Smooth muscle cell (in vitro differentiated cells): ENCODE results near the gene KCNG2. TPM values are rescaled to one million over a fixed set of nuclear protein-coding genes. Genes with fewer than 3 reads are reported as not detected.

ENCODE experiments used
- DNase-seq: peaks from one replicate; lab custom pipeline; 2025; ENCODE audit not compliant: unreplicated experiment; lab: John Stamatoyannopoulos, UW
- H2AFZ ChIP-seq: fragments of 200-600 bp; sonication (generic); 2 replicates; pipeline ENCODE4 v1.6.0; 2016; ENCODE audit warnings: antibody characterized with exemption, low read depth, mild to moderate bottlenecking
- H3F3A ChIP-seq: fragments of 200-600 bp; sonication (generic); 2 replicates; pipeline ENCODE4 v1.6.0; 2017; ENCODE audit warnings: antibody characterized with exemption, low read depth
- H3K27ac ChIP-seq: fragments of 200-600 bp; sonication (generic); 2 replicates; pipeline ENCODE4 v1.5.1; 2016; ENCODE audit warnings: low read depth, mild to moderate bottlenecking
- H3K27me3 ChIP-seq: fragments of 200-600 bp; sonication (generic); 2 replicates; pipeline ENCODE4 v1.6.1; 2016; ENCODE audit warnings: low read depth, mild to moderate bottlenecking
- H3K36me3 ChIP-seq: fragments of 200-600 bp; sonication (generic); 2 replicates; pipeline ENCODE4 v1.5.1; 2016; ENCODE audit warnings: low read depth
- H3K4me1 ChIP-seq: fragments of 200-600 bp; sonication (generic); 2 replicates; pipeline ENCODE4 v1.5.1; 2016; ENCODE audit warnings: low read depth
- H3K4me2 ChIP-seq: fragments of 200-600 bp; sonication (generic); 2 replicates; pipeline ENCODE4 v1.6.0; 2016; ENCODE audit warnings: mild to moderate bottlenecking
- H3K4me3 ChIP-seq: fragments of 200-600 bp; sonication (generic); 2 replicates; pipeline ENCODE4 v1.5.1; 2016; ENCODE audit warnings: mild to moderate bottlenecking
- H3K79me2 ChIP-seq: fragments of 200-600 bp; sonication (generic); 2 replicates; pipeline ENCODE4 v1.6.0; 2016; ENCODE audit warnings: low read depth, mild to moderate bottlenecking
- H3K9ac ChIP-seq: fragments of 200-600 bp; sonication (generic); 2 replicates; pipeline ENCODE4 v1.6.0; 2016; ENCODE audit warnings: low read depth
- H3K9me3 ChIP-seq: fragments of 200-600 bp; sonication (generic); replicated peaks from 2 replicates; pipeline ENCODE4 v1.5.1; 2016; ENCODE audit warnings: low read depth
- H4K20me1 ChIP-seq: fragments of 200-600 bp; sonication (generic); 2 replicates; pipeline ENCODE4 v1.6.0; 2016; ENCODE audit warnings: low read depth
- WGBS: methylation state at CpG from one replicate; pipeline ENCODE4 v1.1.7; 2016; ENCODE audit warnings: low lambda C conversion rate; 5-methylcytosine and 5-hydroxymethylcytosine counted together
- polyA plus RNA-seq: library from polyadenylated mRNA; unstranded; fragments of >200 nt; fragmentation: Nextera tagmentation; extraction: Ambion mirVana; gene quantifications from 2 replicates; pipeline ENCODE4 v1.2.1, GENCODE V29; 2016
- total RNA-seq: library from RNA; depleted of rRNA; stranded (reverse); fragments of >200 nt; gene quantifications from 2 replicates; pipeline ENCODE4 v1.2.3, GENCODE V29; 2014
- TF ChIP-seq, protein P1 (sequence below): fragments of 200-600 bp; sonication (generic); IDR thresholded peaks from 2 replicates; pipeline ENCODE4 v1.5.1; 2017; ENCODE audit warnings: borderline replicate concordance, mild to moderate bottlenecking, antibody characterized with exemption; ENCODE audit not compliant: insufficient read depth, poor library complexity, severe bottlenecking

Gene KCNG2
- total and polyA plus RNA-seq, 2 experiments from 2014 or later = 0.17 TPM; not detected in 1

DNA sequence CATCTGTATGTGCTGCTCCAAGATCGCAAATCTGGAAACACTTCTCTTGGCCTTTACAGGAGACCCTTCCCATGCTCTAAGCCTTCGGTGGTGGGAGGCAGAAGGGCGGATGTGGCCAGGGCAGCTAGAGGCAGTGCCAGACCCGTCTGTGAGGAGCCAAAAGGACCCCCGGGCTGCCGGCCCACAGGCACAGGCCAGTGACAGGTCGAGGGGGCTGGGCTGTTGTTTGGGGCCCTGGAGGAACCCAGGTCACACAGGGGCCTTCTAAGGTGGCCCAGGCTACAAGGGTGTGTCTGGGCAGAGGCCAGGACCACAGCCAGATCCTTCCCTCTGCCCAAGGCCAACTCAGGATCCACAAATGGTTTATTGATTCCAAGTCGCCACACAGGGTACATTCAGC is 104.3 kb downstream of the KCNG2 start:
- TF ChIP-seq, protein P1, sequence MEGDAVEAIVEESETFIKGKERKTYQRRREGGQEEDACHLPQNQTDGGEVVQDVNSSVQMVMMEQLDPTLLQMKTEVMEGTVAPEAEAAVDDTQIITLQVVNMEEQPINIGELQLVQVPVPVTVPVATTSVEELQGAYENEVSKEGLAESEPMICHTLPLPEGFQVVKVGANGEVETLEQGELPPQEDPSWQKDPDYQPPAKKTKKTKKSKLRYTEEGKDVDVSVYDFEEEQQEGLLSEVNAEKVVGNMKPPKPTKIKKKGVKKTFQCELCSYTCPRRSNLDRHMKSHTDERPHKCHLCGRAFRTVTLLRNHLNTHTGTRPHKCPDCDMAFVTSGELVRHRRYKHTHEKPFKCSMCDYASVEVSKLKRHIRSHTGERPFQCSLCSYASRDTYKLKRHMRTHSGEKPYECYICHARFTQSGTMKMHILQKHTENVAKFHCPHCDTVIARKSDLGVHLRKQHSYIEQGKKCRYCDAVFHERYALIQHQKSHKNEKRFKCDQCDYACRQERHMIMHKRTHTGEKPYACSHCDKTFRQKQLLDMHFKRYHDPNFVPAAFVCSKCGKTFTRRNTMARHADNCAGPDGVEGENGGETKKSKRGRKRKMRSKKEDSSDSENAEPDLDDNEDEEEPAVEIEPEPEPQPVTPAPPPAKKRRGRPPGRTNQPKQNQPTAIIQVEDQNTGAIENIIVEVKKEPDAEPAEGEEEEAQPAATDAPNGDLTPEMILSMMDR = no peak
- H3K4me2 ChIP-seq = no peak overlapping the region
- no peaks in the 10 kb centered on the region for H3K36me3 ChIP-seq
- H3K9ac ChIP-seq = no peak overlapping the region
- H3K79me2 ChIP-seq = no peaks in the 10 kb centered on the region
- H3K4me3 ChIP-seq = no peak overlapping the region
- H4K20me1 ChIP-seq = peaks cover 26% of the 10 kb centered on the region
- H3F3A ChIP-seq = peaks cover 13% of the 10 kb centered on the region
- H3K27me3 ChIP-seq = no peaks in the 10 kb centered on the region
- H3K27ac ChIP-seq = no peak overlapping the region
- H3K4me1 ChIP-seq = peaks cover 5% of the 10 kb centered on the region
- WGBS = 98% methylated on average over 8 of the region's 8 CpGs
- no peak overlapping the region for H2AFZ ChIP-seq
- H3K9me3 ChIP-seq = peaks cover under 1% of the 10 kb centered on the region
- no peak for DNase-seq

DNA sequence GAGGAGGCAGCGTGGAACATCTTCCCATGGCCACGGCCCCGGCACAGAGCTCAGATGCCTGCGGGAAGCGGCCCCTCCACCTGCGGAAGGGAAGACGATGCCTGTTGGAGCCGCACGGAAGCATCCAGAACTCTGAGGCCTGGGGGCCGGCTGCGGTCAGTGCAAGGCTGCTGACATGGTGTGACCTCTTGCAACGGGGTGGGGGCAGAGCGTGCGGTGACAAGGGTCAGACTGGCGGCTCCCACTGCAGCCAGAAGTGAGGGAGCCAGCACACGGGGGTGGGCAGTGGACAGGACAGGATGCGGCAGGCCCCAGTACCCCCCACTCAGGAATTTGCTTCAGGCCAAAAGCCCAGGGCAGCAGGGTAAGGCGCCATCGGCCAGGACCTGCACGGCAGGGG is 104.9 kb downstream of the KCNG2 start:
- H3K9me3 ChIP-seq = no peaks in the 10 kb centered on the region
- H3K9ac ChIP-seq = no peak overlapping the region
- DNase-seq = no peak
- H3K4me1 ChIP-seq = peaks cover 5% of the 10 kb centered on the region
- H3F3A ChIP-seq = peaks cover 13% of the 10 kb centered on the region
- no peaks in the 10 kb centered on the region for H3K27me3 ChIP-seq
- H4K20me1 ChIP-seq = peaks cover 26% of the 10 kb centered on the region
- TF ChIP-seq, protein P1 = no peak
- no peak overlapping the region for H2AFZ ChIP-seq
- H3K4me2 ChIP-seq = no peak overlapping the region
- no peak overlapping the region for H3K4me3 ChIP-seq
- no peaks in the 10 kb centered on the region for H3K36me3 ChIP-seq
- over 99% methylated on average over 20 of the region's 20 CpGs for WGBS
- H3K27ac ChIP-seq = no peak overlapping the region
- no peaks in the 10 kb centered on the region for H3K79me2 ChIP-seq

DNA sequence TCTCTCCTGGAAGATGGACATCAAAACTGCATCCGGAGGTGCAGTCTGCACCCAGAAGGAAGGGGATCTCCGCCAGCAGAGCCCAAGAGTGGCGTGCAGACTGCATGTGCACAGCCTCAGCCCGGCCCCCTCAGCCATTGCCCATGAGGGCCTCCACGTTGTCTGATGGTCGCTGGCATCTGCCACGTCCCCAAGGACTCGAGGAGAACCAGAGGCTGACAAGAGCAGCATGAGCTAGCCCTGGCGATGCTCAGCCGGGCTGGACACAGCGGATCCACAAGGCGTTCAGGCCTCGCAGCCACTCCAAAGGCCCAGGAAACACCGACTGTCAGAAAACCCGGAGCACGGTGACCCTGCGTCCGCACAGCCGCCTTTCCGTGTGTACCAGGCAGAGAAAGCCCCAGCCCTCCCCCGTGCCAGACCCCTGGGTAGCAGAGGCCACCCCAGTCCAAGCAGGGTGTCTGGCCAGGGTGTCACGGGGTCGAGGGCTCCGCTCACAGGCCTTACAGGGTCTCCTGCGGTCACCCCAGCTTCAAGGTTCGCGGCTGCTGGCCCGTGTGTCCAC is 105.4 kb downstream of the KCNG2 start:
- Histone ChIP-seq H3K4me2 (no peak overlapping the region), H3K27ac (no peak overlapping the region), H3K27me3 (no peaks in the 10 kb centered on the region), H3K4me3 (no peak overlapping the region), H3K9me3 (no peaks in the 10 kb centered on the region), H3K79me2 (no peaks in the 10 kb centered on the region), H3K9ac (no peak overlapping the region), H4K20me1 (peaks cover 26% of the 10 kb centered on the region), H2AFZ (no peak overlapping the region), H3K4me1 (peaks cover 5% of the 10 kb centered on the region), H3K36me3 (no peaks in the 10 kb centered on the region), H3F3A (peaks cover 13% of the 10 kb centered on the region)
- no peak for DNase-seq
- TF ChIP-seq, protein P1 = no peak
- WGBS = 94% methylated on average over 28 of the region's 28 CpGs

DNA sequence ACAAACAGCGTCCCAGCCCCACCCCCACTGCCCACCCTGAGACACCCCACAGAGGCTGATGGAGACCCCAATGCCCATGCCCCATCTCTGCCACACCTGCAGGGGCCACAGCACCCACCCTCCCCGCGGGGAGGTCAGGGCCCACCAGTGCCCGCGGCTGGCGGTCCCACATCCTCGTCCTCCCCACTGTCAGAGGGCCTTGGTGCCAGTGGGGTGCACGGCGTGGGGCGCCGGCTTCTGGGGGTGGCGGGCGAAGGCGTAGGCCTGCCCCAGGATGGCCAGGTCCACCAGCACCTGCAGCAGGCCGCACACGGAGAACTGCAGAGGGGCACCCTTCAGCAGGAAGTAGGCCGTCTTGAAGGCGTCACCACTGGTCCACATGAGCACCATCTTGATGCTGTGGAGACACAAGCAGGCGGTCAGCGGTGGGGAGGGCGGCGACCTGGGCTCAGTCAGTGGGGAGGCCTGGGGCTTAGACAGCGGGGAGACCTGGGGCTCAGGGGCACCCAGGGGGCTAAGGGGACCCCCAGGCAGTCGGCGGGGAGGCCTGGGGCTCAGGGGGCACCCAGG is 106.1 kb downstream of the KCNG2 start:
- H3K9ac ChIP-seq = no peak overlapping the region
- no peaks in the 10 kb centered on the region for H3K79me2 ChIP-seq
- no peaks in the 10 kb centered on the region for H3K27me3 ChIP-seq
- H3K4me2 ChIP-seq = no peak overlapping the region
- H4K20me1 ChIP-seq = peaks cover 26% of the 10 kb centered on the region
- WGBS = 100% methylated on average over 11 of the region's 25 CpGs
- peaks cover 13% of the 10 kb centered on the region for H3F3A ChIP-seq
- H2AFZ ChIP-seq = no peak overlapping the region
- H3K27ac ChIP-seq = no peak overlapping the region
- H3K4me1 ChIP-seq = peaks cover 5% of the 10 kb centered on the region
- no peaks in the 10 kb centered on the region for H3K9me3 ChIP-seq
- DNase-seq = no peak
- TF ChIP-seq, protein P1 = no peak
- no peak overlapping the region for H3K4me3 ChIP-seq
- no peaks in the 10 kb centered on the region for H3K36me3 ChIP-seq
